ENCODE measurements around the gene DAG1. TPM values are rescaled to one million over a fixed set of nuclear protein-coding genes. Genes with fewer than 3 reads are reported as not detected.

The DAG1 gene
- total RNA-seq, 2 experiments from 2014 or later = 10.9 to 14.9 TPM

GRCh38 chr3:49509028-49509561, 39.0 kb downstream of the DAG1 start:
- Histone ChIP-seq H3K27ac (ENCODE audit: low read depth, low read length, poor library complexity, severe bottlenecking) (no peak overlapping the region), H3K4me3 (ENCODE audit: low read depth, low read length, poor library complexity, severe bottlenecking) (no peak overlapping the region), H2AFZ (ENCODE audit: low read length) (no peak overlapping the region), H3K9me3 (ENCODE audit: low read length) (no peaks in the 10 kb centered on the region), H3K4me1 (ENCODE audit: insufficient read depth, low read length, poor library complexity, severe bottlenecking) (no peaks in the 10 kb centered on the region), H3K36me3 (ENCODE audit: insufficient read depth, low read length) (peaks cover 37% of the 10 kb centered on the region), H3K9me2 (ENCODE audit: insufficient read depth, low read length) (no peaks in the 10 kb centered on the region), H3K4me2 (ENCODE audit: low read length) (no peak overlapping the region), H3K79me2 (ENCODE audit: insufficient read depth, low read depth, low read length) (no peaks in the 10 kb centered on the region), H4K20me1 (ENCODE audit: insufficient read depth, low read length) (no peaks in the 10 kb centered on the region)
- no peak for DNase-seq (ENCODE audit: low spot score)
- intact Hi-C loops (cut with micrococcal nuclease; ENCODE audit: unreplicated experiment) = no loop called here
- ChIA-PET CTCF (ENCODE audit: unreplicated experiment) (no interaction called here), POLR2A (interaction anchor here (0.7 kb wide), 1 partner anchor 741 kb away, joined by 4 read pairs; no protein-coding TSS in a partner anchor)
- BruUV-seq (replicated peaks) = no TSS peak
- TF ChIP-seq EZH2phosphoT487 (IDR thresholded peaks at IDR 0.05; ENCODE audit: borderline replicate concordance, low read depth, low read length) (no peak), CTCF (conservative IDR thresholded peaks at IDR 0.05; ENCODE audit: low read length) (no peak)

- CTCF ChIA-PET (ENCODE audit: unreplicated experiment) = interaction anchor here (0.7 kb wide), 1 partner anchor 26 kb away, joined by 3 read pairs; no protein-coding TSS in a partner anchor
- Histone ChIP-seq H3K4me3 (ENCODE audit: low read depth, low read length, poor library complexity, severe bottlenecking) (no peak overlapping the region), H3K4me2 (ENCODE audit: low read length) (no peak overlapping the region), H3K9me2 (ENCODE audit: insufficient read depth, low read length) (no peaks in the 10 kb centered on the region), H3K27ac (ENCODE audit: low read depth, low read length, poor library complexity, severe bottlenecking) (no peak overlapping the region), H4K20me1 (ENCODE audit: insufficient read depth, low read length) (no peaks in the 10 kb centered on the region), H3K79me2 (ENCODE audit: insufficient read depth, low read depth, low read length) (no peaks in the 10 kb centered on the region), H2AFZ (ENCODE audit: low read length) (no peak overlapping the region), H3K36me3 (ENCODE audit: insufficient read depth, low read length) (peaks cover 46% of the 10 kb centered on the region), H3K9me3 (ENCODE audit: low read length) (no peaks in the 10 kb centered on the region), H3K4me1 (ENCODE audit: insufficient read depth, low read length, poor library complexity, severe bottlenecking) (no peaks in the 10 kb centered on the region)
- intact Hi-C loops (cut with micrococcal nuclease; ENCODE audit: unreplicated experiment) = no loop called here
- TF ChIP-seq CTCF (conservative IDR thresholded peaks at IDR 0.05; ENCODE audit: low read length) = no peak
- TF ChIP-seq EZH2phosphoT487 (IDR thresholded peaks at IDR 0.05; ENCODE audit: borderline replicate concordance, low read depth, low read length) = no peak
- no TSS peak for BruUV-seq (replicated peaks)
- no peak for DNase-seq (ENCODE audit: low spot score)
- POLR2A ChIA-PET = interaction anchor here (1.4 kb wide), 1 partner anchor 14 kb away, joined by 4 read pairs; no protein-coding TSS in a partner anchor
Measured at GRCh38 chr3:49511639-49512038, 41.6 kb downstream of the DAG1 start.

GRCh38 chr3:49512781-49513355, 42.8 kb downstream of the DAG1 start:
- Histone ChIP-seq H3K36me3 (ENCODE audit: insufficient read depth, low read length) (peaks cover 54% of the 10 kb centered on the region), H3K4me3 (ENCODE audit: low read depth, low read length, poor library complexity, severe bottlenecking) (no peak overlapping the region), H2AFZ (ENCODE audit: low read length) (no peak overlapping the region), H3K4me2 (ENCODE audit: low read length) (no peak overlapping the region), H3K79me2 (ENCODE audit: insufficient read depth, low read depth, low read length) (no peaks in the 10 kb centered on the region), H3K4me1 (ENCODE audit: insufficient read depth, low read length, poor library complexity, severe bottlenecking) (no peaks in the 10 kb centered on the region), H3K27ac (ENCODE audit: low read depth, low read length, poor library complexity, severe bottlenecking) (no peak overlapping the region), H4K20me1 (ENCODE audit: insufficient read depth, low read length) (no peaks in the 10 kb centered on the region), H3K9me3 (ENCODE audit: low read length) (no peaks in the 10 kb centered on the region), H3K9me2 (ENCODE audit: insufficient read depth, low read length) (no peaks in the 10 kb centered on the region)
- ChIA-PET POLR2A (interaction anchor here (0.7 kb wide), 1 partner anchor 28 kb away, joined by 6 read pairs; no protein-coding TSS in a partner anchor), CTCF (ENCODE audit: unreplicated experiment) (no interaction called here)
- intact Hi-C loops (cut with micrococcal nuclease; ENCODE audit: unreplicated experiment) = no loop called here
- BruUV-seq (replicated peaks) = no TSS peak
- TF ChIP-seq CTCF (conservative IDR thresholded peaks at IDR 0.05; ENCODE audit: low read length) (no peak), EZH2phosphoT487 (IDR thresholded peaks at IDR 0.05; ENCODE audit: borderline replicate concordance, low read depth, low read length) (no peak)
- DNase-seq (ENCODE audit: low spot score) = no peak

Data from OCI-LY7 (cell line).